ENCODE results near the gene CNTN5.

CNTN5 gene

GRCh38 chr11:100141201-100141600 is 1120.5 kb downstream of the CNTN5 start:
- DNase-seq, result no peak

GRCh38 chr11:100151944-100152343 is 1131.2 kb downstream of the CNTN5 start:
- no peak for DNase-seq

DNA sequence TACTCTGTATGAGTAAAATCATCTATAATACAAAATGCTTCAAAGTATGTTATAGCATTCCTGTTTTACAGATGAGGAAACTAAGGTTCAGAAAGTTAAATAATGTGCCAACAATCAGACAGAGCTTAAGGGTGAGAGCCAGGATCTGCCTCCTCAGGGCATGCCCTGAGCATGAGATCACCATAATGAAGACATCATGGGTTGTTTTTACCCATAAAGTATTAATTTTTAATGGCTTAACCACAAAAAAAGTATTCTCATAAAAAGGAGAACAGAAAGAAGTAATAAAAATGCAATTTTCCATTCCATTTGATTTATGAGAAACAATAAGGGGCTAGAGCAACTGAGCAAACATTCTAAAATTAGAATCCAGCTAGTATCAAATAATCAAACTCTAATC is 1132.0 kb downstream of the CNTN5 start:
- DNase-seq, result no peak

- DNase-seq, result no peak
Measured at GRCh38 chr11:100163471-100163870, 1142.7 kb downstream of the CNTN5 start.

DNA sequence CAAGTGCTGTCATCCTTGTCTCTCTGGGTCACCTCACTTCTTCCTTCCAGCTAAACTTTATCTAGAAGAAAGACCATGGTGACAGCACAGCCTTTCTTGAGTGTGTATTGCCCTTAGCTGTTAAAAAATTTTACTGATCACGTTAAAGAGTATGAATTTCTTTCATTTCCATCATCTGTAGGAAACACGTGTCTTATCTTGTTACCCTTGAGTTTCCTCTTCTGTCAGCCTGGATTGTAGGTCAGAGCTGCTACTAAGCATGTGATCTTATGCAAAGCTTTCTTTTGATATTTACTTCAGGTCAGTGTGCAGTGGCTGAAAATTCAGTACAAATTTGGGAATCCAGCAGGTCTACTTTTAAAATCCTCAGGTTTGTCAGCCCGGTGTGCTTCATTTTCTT is 1154.1 kb downstream of the CNTN5 start:
- DNase-seq, result no peak

DNA sequence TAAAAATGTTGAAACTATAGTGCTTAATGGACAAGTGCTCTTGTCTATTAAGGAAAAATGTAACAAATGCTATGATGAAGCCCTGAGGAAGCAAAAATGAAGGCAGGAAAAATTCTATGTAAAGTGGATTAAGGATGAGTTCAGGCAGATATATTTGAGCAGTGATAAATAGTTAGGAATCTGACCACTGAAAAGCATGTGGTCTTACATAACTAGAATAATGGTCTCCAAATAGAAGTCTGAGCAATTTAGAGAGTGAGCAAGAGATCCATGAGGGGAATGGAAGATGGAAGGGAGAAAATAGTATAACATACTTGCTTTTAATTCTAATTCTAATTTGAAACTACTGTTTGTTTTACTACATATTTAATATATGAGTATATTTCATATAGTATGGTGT is 1155.7 kb downstream of the CNTN5 start:
- DNase-seq, result no peak

- DNase-seq, result no peak
Measured at GRCh38 chr11:100177651-100178050, 1156.9 kb downstream of the CNTN5 start.

DNA sequence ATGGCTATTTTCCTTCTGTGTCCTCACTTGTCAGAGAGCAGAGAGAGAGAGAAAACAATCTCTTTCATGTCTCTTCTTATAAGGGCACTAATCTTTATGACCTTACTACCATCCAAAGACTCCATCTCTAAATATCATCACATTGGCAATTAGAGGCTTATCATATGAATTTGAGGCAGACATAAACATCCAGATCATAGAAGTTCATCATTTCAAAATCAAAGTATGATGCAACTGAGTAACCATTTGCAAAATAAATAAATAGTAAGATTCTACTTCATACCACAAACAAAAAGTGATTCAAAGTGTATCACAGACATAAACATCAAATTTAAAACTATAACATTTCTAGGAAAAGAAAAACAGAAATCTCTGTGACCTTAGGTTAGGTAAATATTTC is 1161.6 kb downstream of the CNTN5 start:
- DNase-seq, result no peak

DNA sequence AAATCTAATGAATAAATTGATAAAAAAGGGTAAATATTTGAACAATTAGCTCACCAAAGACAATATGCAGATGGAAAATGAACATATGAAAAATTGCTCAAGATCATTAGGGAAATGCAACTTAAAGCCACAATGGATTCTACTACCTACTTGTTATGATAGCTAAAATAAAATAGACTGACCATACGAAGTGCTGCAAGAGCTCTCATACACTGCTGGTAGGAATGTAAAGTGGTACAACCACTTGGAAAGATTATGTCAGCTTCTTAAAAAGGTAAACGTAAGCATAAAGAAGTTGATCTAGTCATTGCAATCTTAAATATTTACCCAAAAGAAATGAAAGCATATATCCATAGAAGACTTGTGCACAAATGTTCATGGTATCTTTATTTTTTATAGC is 1162.2 kb downstream of the CNTN5 start:
- DNase-seq, result no peak

GRCh38 chr11:100185588-100185987 is 1164.8 kb downstream of the CNTN5 start:
- no peak for DNase-seq

DNA sequence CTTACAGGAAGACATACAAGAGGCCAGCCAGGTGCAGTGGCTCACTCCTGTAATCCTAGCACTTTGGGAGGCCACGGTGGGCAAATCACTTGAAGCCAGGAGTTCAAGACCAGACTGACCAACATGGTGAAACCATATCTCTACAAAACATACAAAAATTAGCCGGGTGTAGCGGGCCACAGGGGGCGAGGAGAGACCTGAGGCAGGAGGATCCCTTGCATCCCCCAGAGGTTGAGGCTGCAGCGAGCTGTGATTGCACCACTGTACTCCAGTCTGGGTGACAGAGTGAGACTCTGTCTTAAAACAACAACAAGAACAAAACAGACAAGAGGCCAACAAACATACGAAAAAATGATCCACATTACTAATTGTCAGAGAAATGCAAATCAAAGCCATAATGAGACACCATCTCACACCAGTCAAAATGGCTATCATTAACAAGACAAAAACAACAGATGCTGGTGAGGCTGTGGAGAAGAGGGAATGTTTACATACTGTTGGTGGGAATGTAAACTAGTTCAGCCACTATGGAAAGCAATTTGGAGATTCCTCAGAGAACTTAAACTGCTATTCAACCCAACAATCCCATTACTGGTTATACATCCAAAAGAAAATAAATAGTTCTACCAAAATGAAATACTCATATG is 1167.5 kb downstream of the CNTN5 start:
- no peak for DNase-seq

GRCh38 chr11:100190395-100190794 is 1169.6 kb downstream of the CNTN5 start:
- DNase-seq, result no peak

GRCh38 chr11:100192181-100192580 is 1171.4 kb downstream of the CNTN5 start:
- no peak for DNase-seq

GRCh38 chr11:100203789-100204188 is 1183.0 kb downstream of the CNTN5 start:
- DNase-seq, result no peak

GRCh38 chr11:100205926-100206325 is 1185.2 kb downstream of the CNTN5 start:
- no peak for DNase-seq

GRCh38 chr11:100208207-100208606 is 1187.5 kb downstream of the CNTN5 start:
- no peak for DNase-seq

DNA sequence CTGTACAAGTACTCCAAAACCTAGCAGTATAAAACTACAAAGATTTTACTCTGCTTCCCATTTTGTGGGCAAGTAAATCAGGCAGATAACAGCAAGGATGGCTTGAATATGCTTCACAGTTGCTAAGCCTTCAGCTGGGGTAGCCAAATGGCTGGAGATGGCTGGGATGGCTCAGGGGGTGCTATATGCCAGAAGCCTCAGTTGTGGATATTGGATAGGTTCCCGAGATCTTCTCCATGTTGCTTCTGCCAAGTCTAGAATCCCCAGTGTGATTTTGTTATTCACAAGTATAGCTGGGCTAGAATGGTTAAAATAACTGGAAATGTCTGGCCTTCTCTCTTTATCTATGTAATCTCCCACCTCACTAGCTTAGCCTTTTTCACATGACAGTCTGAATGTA is 1194.0 kb downstream of the CNTN5 start:
- DNase-seq, result no peak

- DNase-seq, result no peak
Measured at GRCh38 chr11:100220801-100221200, 1200.1 kb downstream of the CNTN5 start.

DNA sequence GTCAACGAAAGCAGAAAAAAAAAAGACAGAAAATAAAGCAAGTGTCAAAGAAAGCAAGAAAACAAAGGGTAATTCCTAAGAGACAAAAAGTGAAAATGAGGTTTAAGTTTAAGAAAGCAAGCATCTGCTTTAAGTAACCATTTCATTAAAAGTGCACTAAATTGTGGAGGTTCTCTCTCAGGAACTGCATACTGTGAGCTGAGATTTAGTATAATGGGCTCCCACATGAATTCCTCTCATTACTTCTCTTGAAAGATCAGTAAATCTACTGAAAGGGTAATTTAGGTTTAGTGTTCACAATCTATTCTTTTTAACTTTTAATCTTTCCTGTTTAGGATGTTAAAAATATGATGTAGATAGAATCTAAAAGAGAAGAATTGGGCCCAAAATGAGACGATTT is 1201.0 kb downstream of the CNTN5 start:
- DNase-seq, result no peak

GRCh38 chr11:100224541-100225034 is 1203.8 kb downstream of the CNTN5 start:
- DNase-seq, result no peak

DNA sequence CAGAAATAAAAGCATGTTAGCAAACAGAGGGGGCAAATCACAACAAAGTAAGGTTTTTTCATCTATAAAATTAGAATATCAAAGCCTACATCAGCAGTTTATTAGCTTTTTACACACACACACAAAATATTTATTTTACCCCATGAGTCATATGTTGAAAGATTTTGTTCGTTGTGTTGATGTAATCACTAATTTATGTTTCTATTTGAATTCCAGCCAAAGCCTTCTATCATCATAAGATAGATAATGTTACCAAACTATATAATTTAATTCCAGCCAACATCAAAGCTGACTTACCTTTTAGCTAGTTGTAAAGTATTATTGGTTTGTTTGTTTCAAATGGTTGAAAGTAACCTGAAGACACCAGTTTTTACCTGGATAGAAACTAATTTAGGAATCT is 1208.3 kb downstream of the CNTN5 start:
- DNase-seq, result no peak

GRCh38 chr11:100232006-100232405 is 1211.3 kb downstream of the CNTN5 start:
- no peak for DNase-seq

- no peak for DNase-seq
Measured at GRCh38 chr11:100235085-100235484, 1214.3 kb downstream of the CNTN5 start.

DNA sequence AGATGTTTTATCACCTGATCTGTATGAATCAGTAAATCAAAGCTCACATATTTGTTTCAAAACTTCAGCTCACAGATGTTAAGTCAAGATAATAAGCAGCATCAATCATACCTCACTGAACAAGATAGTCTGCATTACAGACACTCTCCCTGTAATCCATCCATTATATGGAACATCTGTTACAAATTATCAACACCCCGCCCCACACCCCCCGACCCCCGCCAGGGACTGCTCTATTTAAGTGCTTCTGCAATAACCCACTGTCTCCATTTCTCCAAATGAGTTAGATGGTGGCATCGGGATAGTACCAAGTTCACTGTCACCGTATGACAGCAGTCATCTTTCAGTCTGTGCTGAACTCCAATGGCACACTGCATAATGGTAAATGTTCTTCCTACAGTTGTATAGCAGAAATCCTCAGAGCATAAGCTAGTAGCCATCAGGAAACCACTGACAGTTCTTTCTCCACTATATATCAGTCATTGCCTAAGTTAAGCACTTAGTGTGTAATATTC is 1219.3 kb downstream of the CNTN5 start:
- DNase-seq, result no peak

- DNase-seq, result no peak
Measured at GRCh38 chr11:100247704-100248103, 1227.0 kb downstream of the CNTN5 start.
